Hindlimb muscle (tissue), 1 donor: Measurements from ENCODE around the gene XPNPEP3. TPM values are rescaled to one million over a fixed set of nuclear protein-coding genes. Genes with fewer than 3 reads are reported as not detected.
"Not testable (repeated sequence)": the region's sequence is repeated elsewhere in the genome, so short reads cannot be mapped to it uniquely, and the experiment has no call there.

Source experiments
- DNase-seq: peaks from one replicate; pipeline ENCODE4 v3.0.0-alpha.2; 2013
- polyA plus RNA-seq: library from polyadenylated mRNA; unstranded; fragments of 120-200 nt; gene quantifications from one replicate; pipeline ENCODE4 v1.2.1, GENCODE V29; 2013; ENCODE audit not compliant: insufficient read length

XPNPEP3 gene
- polyA plus RNA-seq: 15.9 TPM

- peak; percentile 97 for DNase-seq
Measured at GRCh38 chr22:40856513-40857308, at the start of gene XPNPEP3, which contains the start of gene ST13. TSS of gene XPNPEP3 (plus strand) at chr22:40857148. CDS start at chr22:40857182, 34 bp downstream. TSS of gene ST13 (minus strand) at chr22:40856639. CDS start at chr22:40856540, 99 bp downstream.

- no peak for DNase-seq
Measured at GRCh38 chr22:40808018-40808841, 48.7 kb upstream of the XPNPEP3 start.

DNA sequence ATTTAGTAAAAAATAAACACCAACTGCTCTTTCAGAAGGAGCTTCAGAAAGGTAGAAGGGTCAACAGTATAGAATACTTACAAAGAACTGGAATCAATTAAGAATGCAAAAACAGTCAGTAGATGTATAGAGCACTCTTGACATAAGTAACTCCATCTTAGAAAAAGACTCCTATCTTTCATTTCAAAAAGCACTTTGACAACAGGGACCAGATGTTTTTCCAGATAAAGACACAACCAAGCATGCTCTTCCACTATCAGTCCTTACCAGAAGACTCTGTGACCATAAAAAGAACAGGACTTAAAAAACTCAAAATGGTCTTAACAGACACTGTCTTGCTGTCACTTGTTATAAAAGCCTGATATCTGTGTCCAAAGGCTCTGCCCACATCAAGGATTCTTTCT lies 43.0 kb upstream of the XPNPEP3 start:
- DNase-seq: no peak

DNA sequence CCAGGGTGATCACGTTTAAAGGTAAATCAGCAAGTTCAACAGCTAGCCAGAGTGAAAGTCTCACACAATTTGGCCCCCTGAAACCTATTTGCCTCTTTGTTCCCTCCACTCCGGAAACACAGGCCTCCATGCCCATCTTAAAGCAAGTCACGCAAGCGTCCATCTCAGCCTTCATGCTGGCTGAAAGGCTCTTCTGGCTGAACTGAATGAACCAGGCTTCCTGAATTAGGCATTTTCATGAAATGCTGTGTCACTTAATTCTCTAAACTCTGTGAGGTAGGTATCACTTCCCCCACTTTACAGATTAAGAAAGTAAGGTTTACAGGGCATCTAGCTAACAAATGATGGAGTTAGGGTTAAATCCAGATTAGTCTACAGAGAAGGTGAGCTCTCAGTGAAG lies 39.2 kb upstream of the XPNPEP3 start:
- no peak for DNase-seq

- no peak for DNase-seq
Measured at GRCh38 chr22:40818192-40818746, 38.7 kb upstream of the XPNPEP3 start.

DNA sequence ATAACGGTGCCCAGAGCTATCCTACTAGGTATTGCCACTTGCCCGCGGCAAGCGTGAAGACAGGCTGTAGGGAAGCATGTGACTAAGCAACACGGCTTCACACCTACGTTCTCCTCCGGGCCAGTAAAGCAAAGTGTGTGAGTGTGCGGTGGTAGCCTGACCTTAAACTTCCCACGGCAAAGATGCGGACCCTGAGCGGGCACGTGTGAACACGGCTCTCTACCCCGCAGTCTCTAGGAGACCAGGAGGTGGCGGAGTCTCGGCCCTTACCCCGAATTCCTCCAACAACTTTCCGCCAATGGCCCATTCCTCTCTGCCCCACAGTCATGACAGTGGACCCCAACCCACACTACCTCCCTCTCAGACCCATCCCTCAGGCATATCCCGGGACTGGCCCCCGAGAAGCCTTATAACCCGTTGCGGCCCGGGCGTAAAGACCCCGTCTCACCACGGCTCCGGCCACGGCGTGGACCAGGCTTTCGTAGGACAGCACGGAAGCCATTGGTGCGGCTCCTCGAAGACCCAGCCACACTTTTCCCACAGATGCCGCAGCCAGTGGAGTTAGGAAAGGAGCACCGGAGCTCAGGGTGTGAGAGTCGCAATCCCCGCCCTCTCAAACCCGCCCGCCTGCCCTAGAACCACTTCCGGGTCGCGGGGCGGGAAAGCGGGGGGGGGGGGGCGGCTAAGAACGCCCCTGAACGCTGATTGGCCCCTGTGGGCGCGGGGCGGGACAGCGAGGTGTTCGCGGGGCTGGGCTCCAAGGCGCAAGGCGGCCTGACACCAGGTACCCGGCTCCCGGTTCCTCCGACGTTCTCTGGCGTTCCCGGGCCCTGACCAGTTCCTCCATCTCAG lies 38.0 kb upstream of the XPNPEP3 start, which contains the start of gene SLC25A17:
Gene SLC25A17, minus strand, starts transcription at position 600 of the 852 bp plus-strand sequence. Its CDS starts 98 bp downstream, at position 502.
- peak; percentile 87 for DNase-seq

- no peak for DNase-seq
Measured at GRCh38 chr22:40819599-40820140, 37.3 kb upstream of the XPNPEP3 start.

DNA sequence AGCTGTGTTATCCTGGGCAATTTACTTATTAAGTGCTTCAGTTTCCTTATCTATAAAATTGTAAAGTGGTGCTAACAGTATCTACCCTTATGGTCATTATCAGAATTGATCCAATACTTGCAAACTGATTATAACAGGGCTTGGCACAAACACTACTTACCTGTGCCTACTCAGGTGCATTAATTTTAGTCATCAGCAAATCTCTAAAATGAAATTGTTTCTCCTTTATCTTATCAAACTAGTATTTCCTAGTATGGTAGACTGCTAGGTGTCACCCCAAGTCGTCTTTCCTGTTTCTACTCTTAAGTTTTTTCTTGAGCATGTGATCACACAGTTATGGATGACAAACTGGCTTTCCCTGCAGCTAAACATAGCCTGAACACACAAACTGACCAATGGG lies 33.5 kb upstream of the XPNPEP3 start:
- no peak for DNase-seq

- DNase-seq: not testable (repeated sequence)
Measured at GRCh38 chr22:40826292-40826691, 30.7 kb upstream of the XPNPEP3 start.

GRCh38 chr22:40826984-40827741 lies 29.8 kb upstream of the XPNPEP3 start:
- DNase-seq: no peak

DNA sequence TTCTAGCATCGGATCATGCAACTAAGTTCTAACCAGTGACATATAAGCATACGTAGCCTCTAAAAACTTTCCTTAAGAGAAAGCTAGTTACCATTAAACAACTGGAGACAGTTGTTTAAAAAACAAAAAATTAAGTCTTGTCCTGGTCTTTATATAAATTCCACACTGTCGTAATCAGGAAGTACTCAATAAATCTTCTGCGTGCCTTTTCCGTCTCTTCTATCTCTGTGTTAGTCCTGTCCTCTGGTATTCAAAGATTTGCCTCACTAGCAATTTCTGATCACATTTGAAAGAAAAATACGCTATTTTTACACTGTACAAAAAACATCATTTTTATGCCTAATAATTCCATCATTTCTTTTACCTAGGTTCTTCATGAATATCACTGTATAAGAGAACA lies 27.8 kb upstream of the XPNPEP3 start:
- no peak for DNase-seq

DNA sequence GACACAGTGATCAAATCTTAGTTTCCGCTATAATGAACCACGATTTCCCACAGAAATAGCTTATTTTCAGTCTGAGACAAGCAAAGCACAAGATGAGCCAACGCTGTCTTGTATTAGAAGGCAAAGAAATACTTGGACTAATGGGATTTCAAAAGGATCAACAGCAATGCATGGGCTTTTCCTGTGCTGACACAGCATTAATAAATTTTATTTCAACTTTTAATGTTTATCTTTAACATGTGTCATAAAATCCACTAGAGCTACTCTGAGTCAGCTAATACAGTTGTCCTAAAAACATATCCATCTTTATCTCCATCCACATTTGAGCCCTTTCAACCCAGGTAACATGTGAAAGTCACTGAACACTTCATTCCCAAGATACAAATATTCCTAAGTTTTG lies 22.3 kb upstream of the XPNPEP3 start:
- DNase-seq: no peak

- DNase-seq: no peak
Measured at GRCh38 chr22:40838486-40838885, 18.5 kb upstream of the XPNPEP3 start.

DNA sequence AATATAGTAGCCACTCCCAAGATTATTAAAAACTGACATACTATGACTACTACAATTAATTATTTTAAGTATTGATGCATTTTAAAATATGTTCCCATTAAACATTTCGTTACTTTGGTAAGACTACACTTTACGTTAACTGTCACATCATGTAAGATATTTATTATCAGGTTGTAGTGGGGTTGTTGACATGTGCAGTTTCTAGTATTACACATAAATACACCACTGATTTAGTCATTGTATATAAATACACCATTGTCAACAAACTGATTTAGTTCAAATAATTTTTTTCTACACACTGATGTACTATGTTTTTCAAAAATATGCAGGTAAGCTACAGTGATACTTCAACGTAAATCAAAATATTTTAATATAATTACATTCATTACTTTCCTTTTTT lies 12.0 kb upstream of the XPNPEP3 start:
- DNase-seq: no peak

DNA sequence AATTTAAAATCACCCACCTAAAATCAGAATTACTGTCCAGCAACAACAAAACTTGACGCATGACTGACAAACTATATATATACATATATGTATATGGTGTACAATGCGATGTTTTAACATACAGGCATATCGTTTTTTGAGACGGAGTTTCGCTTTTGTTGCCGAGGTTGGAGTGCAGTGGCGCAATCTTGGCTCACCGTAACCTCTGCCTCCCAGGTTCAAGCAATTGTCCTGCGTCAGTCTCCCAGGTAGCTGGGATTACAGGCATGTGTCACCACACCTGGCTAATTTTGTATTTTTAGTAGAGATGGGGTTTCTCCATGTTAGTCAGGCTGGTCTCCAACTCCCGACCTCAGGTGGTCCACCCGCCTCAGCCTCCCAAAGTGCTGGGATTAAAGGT lies 11.1 kb upstream of the XPNPEP3 start:
- DNase-seq: not testable (repeated sequence)

DNA sequence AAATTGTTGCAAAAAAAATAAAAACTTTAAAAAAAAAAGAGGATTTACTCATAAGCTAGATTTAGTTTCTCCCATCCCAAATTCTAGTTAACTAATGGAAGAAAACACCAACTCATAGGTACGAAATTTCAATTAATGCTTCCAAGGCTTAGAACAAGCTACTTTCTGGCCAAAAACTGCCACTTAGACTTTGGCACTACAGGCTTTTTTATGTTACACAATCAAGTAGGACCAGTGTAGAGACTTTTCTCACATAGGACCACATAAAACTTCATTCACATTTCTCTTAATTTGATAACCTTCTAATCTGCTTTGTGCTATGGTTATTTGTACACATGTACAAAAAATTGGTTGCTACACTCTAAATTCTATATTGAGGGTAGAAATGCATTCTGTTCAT lies 3.6 kb upstream of the XPNPEP3 start:
- DNase-seq: no peak

- no peak for DNase-seq
Measured at GRCh38 chr22:40853961-40854360, 3.0 kb upstream of the XPNPEP3 start.

DNA sequence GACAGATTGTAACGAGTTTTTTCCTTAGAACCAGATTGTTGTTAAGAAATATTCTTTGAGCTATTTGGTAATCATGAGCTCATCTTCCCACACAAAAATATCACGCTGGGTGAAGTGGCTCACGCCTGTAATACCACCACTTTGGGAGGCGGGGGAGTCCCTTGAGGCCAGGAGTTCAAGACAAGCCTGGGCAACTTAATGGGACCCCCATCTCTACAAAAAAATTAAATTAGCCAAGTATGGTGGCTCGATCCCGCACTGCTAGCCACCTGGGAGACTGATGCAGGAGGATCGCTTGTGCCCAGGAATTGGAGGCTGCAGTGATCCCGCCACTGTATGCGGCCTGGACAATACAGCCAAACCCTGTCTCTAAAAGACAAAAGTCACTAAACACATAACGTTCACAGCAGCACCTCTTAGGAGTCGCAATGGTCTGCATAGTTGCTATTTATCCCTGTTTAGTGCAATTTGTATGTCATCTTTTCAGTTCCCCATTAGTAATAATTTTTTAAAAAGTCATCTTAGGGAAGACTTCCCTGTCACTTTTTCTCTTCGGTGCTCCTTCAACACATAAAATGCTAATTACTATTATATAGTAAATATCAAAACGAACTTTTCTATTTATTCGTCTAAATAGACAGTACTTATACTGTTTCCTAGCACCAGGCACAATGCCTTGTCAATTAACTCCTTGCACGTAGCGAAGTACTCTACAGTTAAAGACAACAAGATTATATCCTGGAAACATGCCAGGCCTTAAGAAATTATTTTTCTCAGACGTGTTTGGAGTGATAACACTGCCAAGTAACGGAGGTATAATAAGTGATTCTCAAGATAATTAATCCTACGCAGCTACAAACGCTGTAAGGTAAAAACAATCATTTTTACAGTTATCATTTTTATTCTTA lies 1.6 kb upstream of the XPNPEP3 start:
- DNase-seq: no peak

DNA sequence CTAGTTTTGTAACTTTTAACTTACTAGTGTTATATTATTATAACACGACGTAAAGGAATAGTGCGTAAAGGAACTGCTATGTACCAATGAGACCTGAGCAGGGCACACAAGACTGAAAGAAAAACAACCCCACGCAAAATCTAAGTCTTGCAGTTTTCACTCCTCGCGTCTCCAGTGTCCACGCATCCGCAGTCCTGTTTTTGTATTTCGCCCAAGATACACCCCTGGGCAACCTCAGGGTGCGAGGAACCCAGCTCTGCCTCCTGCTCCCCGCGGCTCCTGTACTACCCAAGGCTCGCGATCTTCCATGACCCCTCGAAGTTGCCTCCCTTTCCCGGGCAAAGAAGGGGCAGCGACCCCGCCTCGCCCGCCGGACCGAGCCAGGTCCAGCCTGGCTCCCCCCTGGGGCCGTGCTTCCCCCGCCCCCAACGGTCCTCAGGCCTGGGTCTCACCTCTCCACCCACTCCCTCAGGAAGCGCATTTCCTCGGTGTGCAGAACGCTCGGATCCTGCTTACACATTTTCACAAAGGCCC lies 902 bp upstream of the XPNPEP3 start:
- peak; percentile 45 for DNase-seq
